Measurements from ENCODE around the gene EVI5.

- TF ChIP-seq EZH2 (IDR thresholded peaks at IDR 0.05; ENCODE audit: insufficient read depth, poor library complexity, severe bottlenecking) (no peak), EZH2phosphoT487 (IDR thresholded peaks at IDR 0.05; ENCODE audit: insufficient read depth, low read depth) (no peak)
Measured at GRCh38 chr1:92768915-92769314, 16.0 kb downstream of the EVI5 start.

Measured in GM23248 (cell line).